Measurements from ENCODE around the gene RASSF4.

The RASSF4 gene

DNA sequence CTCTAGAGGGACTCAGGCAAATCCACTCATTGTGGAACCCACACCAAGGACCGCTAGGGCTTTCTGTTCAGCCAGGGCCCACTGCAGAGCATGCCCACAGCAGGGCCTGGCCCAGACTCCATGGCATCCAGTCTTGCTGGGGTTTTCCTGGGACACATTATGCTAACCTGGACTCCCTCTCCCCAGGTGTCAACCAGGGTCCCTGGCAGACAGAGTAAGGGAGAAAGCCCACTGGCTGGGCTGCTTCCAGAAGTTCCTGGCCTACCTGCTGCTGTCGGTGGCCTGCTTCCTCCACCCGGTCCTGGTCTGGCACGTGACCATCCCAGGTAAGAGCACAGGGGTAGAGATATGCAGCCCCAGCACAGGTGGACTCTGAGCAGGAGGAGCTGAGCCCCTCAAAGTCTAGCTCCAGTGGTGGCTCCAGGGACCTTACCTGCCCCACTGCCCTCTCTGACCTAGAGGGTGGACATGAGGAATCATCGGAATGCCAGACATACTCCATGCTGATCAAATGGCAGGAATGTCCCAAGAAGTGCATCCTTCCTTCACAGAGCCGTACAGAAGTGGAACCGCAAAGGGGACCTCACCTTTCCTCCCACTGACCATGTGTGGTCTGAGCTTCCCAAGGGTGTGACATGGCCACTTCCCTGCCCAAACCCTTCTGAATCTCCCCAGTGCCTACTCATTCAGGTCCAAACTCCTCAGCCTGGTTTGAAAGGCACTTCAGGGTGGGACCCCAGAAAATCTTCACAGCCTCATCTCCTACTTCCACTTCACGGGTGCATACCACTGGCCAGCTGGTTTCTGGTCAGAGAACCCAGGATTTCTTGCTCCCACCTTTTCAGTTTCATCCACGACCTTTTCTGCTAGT lies 25.9 kb upstream of the RASSF4 start:
- no peak overlapping the region for H3K4me3 ChIP-seq (replicated peaks; ENCODE audit: low read depth, low read length)
- no peak for DNase-seq (ENCODE audit: low read depth)
- TF ChIP-seq, protein P1, sequence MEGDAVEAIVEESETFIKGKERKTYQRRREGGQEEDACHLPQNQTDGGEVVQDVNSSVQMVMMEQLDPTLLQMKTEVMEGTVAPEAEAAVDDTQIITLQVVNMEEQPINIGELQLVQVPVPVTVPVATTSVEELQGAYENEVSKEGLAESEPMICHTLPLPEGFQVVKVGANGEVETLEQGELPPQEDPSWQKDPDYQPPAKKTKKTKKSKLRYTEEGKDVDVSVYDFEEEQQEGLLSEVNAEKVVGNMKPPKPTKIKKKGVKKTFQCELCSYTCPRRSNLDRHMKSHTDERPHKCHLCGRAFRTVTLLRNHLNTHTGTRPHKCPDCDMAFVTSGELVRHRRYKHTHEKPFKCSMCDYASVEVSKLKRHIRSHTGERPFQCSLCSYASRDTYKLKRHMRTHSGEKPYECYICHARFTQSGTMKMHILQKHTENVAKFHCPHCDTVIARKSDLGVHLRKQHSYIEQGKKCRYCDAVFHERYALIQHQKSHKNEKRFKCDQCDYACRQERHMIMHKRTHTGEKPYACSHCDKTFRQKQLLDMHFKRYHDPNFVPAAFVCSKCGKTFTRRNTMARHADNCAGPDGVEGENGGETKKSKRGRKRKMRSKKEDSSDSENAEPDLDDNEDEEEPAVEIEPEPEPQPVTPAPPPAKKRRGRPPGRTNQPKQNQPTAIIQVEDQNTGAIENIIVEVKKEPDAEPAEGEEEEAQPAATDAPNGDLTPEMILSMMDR (IDR thresholded peaks at IDR 0.05; ENCODE audit: low read length, missing control alignments): no peak

DNA sequence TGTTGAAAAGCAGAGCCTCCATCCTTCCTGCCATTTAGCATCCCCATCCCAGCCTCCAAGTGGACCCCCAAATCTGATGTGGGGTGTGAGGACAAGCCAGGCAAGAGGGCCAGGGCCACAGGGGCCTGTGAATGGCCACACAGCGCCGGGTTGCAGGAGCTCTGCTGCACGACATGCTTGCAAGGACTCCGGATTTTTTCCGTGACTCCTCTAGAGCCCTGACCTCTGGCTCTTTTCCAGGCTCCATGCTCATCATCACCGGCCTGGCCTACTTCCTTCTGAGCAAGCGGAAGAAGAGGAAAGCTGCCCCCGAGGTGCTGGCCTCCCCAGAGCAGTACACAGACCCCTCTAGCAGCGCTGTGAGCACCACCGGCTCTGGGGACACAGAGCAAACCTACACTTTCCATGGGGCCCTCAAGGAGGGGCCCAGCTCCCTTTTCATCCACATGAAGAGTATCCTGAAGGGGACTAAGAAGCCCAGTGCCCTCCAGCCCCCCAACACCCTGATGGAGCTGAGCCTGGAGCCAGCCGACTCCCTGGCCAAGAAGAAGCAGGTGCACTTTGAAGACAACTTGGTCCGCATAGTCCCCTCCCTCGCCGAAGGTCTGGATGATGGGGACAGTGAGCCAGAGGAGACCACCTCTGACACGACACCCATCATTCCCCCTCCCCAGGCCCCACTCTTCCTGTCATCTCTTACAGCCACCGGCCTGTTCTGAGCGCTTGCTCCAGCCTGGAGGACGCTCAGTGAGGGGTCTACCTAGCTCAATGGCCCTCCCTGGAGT lies 25.0 kb upstream of the RASSF4 start:
- TF ChIP-seq, protein P1 (IDR thresholded peaks at IDR 0.05; ENCODE audit: low read length, missing control alignments): no peak
- no peak for DNase-seq (ENCODE audit: low read depth)
- H3K4me3 ChIP-seq (replicated peaks; ENCODE audit: low read depth, low read length): no peak overlapping the region

DNA sequence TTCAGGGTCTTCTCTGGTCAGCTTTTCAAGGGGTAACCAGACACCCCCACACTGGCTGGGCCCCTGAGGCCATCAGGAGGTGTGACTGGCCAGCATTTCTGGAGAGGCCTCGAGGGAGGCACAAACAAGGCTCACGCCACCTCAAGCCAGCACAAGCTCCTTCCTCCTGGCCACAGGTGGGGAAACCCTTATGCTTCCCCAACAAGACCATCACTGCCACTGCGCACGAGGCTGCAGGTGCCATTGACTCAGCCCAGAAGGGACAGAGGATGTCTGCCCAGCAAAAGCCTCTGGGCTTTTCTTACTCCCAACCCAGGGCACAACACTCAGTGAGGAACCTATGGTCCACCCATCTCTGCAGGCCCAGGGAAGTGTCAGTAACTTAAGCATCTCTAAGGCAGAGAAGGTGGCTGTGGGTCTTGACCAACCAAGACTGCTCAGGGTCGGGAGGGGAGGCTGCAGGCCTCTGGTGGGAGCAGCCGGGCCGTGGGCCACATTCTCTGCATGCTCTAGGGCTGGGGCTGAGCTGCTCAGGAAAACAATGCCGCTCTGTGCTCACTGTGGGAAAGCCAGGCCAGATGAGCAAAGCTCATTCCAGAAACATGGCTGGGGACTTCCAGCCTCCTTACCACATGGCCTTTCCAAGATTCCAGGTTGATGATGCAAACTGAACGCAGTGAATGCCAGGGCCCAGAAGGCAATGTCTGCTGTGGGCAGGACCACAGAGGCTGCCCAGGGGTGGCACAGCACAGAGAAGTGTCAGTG lies 24.2 kb upstream of the RASSF4 start:
- TF ChIP-seq, protein P1 (IDR thresholded peaks at IDR 0.05; ENCODE audit: low read length, missing control alignments): no peak
- DNase-seq (ENCODE audit: low read depth): peak; percentile 91
- no peak overlapping the region for H3K4me3 ChIP-seq (replicated peaks; ENCODE audit: low read depth, low read length)

DNA sequence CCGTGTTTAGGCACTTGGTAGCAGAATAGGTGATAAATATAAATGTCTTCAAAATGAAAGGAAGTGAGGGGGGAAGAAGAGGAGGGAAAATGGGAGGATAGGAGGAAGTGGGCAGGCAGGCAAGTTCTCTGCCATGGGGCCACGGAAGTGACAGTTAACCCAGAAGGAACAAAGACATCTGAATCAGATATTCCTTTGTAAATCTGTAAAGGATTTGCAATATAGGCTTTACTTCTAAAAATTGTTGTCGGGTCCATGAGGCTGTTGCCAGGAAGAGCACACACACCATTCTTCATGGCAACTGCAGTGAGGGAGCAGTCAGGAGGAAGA lies 23.7 kb upstream of the RASSF4 start:
- TF ChIP-seq, protein P1 (IDR thresholded peaks at IDR 0.05; ENCODE audit: low read length, missing control alignments): no peak
- DNase-seq (ENCODE audit: low read depth): no peak
- H3K4me3 ChIP-seq (replicated peaks; ENCODE audit: low read depth, low read length): no peak overlapping the region

DNA sequence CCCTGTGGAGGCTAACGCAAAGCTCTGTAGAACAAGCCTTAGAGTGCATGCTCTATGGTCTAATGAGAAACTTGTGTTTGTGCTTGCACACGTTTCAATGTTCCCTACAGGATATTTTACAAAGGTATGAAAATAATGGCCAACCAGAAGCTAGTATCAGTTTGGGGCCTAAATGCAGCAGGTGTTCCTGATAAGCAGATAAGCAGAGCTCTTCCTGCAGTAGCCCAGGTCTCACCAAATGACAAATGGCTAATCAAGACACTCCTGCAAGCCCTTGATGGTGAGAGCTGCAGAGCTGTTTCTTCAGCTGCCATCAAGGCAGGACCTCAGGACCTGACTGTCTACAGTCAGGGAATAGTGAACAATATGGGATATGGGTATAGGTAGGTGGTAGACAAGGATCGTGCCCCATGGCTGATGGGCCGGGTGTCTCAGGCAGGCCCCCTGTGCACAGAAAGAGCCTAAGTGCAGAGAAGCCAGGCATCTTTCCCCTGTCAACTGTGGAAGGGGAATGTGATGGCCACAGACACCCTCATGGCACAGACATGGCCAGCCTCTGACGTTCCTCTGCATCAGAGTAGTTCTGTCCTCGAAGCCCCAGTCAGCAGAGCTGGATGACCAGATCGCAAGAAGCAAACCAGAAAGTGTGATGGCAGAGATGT lies 23.2 kb upstream of the RASSF4 start:
- H3K4me3 ChIP-seq (replicated peaks; ENCODE audit: low read depth, low read length): no peak overlapping the region
- TF ChIP-seq, protein P1 (IDR thresholded peaks at IDR 0.05; ENCODE audit: low read length, missing control alignments): no peak

DNA sequence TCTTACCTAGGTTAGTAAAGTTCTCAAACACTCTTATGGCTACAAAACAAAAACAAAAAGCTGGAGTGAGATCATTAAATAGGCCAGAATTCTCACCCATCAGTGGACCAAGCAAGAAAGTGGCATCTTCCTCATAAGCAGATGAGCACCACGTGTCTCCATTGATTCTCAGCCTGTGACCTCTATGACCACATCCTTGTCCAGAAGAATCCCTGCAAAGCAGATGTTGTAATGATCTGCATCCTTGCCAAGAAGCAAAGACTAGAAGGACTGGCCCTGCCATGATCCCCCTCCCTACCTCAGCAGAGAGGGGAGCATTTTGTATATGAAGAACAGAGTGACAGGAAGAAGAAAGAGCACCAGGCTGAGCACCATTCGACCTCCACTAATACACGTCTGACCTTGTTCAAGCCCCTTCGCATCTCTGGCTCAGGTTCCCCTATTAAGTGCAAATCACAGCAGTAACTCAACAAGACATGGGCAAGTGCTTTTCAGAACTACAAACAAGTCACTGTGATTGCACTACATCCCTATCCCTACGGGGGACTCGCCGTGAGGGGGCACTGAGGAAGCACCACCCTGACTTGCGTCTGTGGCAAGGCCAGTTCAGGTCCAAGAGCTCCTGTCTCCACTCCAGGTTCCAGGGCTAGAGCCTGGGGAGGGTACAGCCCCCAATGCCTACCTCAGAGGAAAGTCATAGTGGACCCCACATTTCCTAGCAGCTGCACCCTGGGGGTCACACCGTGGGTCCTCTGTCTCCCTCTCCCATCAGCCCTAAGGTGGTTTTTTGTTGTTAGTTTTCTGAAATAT lies 22.2 kb upstream of the RASSF4 start:
- TF ChIP-seq, protein P1 (IDR thresholded peaks at IDR 0.05; ENCODE audit: low read length, missing control alignments): no peak
- peak; percentile 17 for DNase-seq (ENCODE audit: low read depth)
- no peak overlapping the region for H3K4me3 ChIP-seq (replicated peaks; ENCODE audit: low read depth, low read length)

More for the DNA sequence above, 23.2 kb upstream of the RASSF4 start:
- no peak for DNase-seq (ENCODE audit: low read depth)

Data from fibroblast of pulmonary artery (primary cell).